T-helper 1 cell treated with Interleukin-12 subunit alpha and Interleukin-12 subunit beta and Interleukin-4 antibody, amounts not matched to agents 30 ng/mL and 1 ng/mL, for 36 hours (primary cell): ENCODE measurements around the gene IGF2. TPM values are rescaled to one million over a fixed set of nuclear protein-coding genes. Genes with fewer than 3 reads are reported as not detected.

Experiments
- intact Hi-C: fragments of 100-400 bp; cut with micrococcal nuclease; formaldehyde crosslinking; loops from one replicate; pipeline ENCODE4 v1.15.1; 2024
- total RNA-seq: library from RNA; stranded (reverse); gene quantifications from 2 replicates; pipeline ENCODE4 v1.2.3, GENCODE V29; 2022

The IGF2 gene
- total RNA-seq, 1 donor from 2014 or later, result 0.17 TPM

GRCh38 chr11:2169626-2170570, 30.7 kb upstream of the IGF2 start:
- intact Hi-C loops, result no loop called here

GRCh38 chr11:2169005-2169378, 29.8 kb upstream of the IGF2 start:
- intact Hi-C loops, result no loop called here

GRCh38 chr11:2168286-2169004, 29.3 kb upstream of the IGF2 start:
- intact Hi-C loops, result no loop called here

- intact Hi-C loops, result no loop called here
Observed at GRCh38 chr11:2167141-2168045, 28.2 kb upstream of the IGF2 start.

GRCh38 chr11:2166091-2166851, 27.1 kb upstream of the IGF2 start:
- intact Hi-C loops, result loop anchor here (1.0 kb wide), 1 partner anchor 254 kb away; no protein-coding TSS in a partner anchor

- intact Hi-C loops, result no loop called here
Observed at GRCh38 chr11:2165571-2165970, 26.4 kb upstream of the IGF2 start.

- intact Hi-C loops, result no loop called here
Observed at GRCh38 chr11:2164861-2165555, 25.8 kb upstream of the IGF2 start.

GRCh38 chr11:2164081-2164480, 24.9 kb upstream of the IGF2 start:
- intact Hi-C loops, result no loop called here

- intact Hi-C loops, result no loop called here
Observed at GRCh38 chr11:2163428-2163978, 24.3 kb upstream of the IGF2 start.

GRCh38 chr11:2160736-2161259, 21.6 kb upstream of the IGF2 start, which contains the start of gene INS:
Gene INS (minus strand): TSS chr11:2161209. CDS start chr11:2160971, 238 bp downstream.
- intact Hi-C loops, result no loop called here

GRCh38 chr11:2159536-2160413, 20.6 kb upstream of the IGF2 start:
- intact Hi-C loops, result no loop called here

- intact Hi-C loops, result no loop called here
Observed at GRCh38 chr11:2158966-2159365, 19.8 kb upstream of the IGF2 start.

- intact Hi-C loops, result no loop called here
Observed at GRCh38 chr11:2158296-2158737, 19.1 kb upstream of the IGF2 start.

GRCh38 chr11:2157294-2158040, 18.3 kb upstream of the IGF2 start:
- intact Hi-C loops, result no loop called here

- intact Hi-C loops, result loop anchor here (1.0 kb wide), 1 partner anchor 463 kb away; no protein-coding TSS in a partner anchor
Observed at GRCh38 chr11:2156416-2157182, 17.4 kb upstream of the IGF2 start.

GRCh38 chr11:2155511-2155910, 16.3 kb upstream of the IGF2 start:
- intact Hi-C loops, result no loop called here

GRCh38 chr11:2154889-2155288, 15.7 kb upstream of the IGF2 start:
- intact Hi-C loops, result loop anchor here (5.0 kb wide), 1 partner anchor 303 kb away; the partner anchor contains the start of gene LSP1
